Activated CD8-positive, alpha-beta T cell treated with anti-CD3 and anti-CD28 coated beads for 36 hours (primary cell): ENCODE data around the gene SLF1. TPM values are rescaled to one million over a fixed set of nuclear protein-coding genes. Genes with fewer than 3 reads are reported as not detected.
A peak's percentile ranks its signal among the peaks of the same experiment; 100 is the strongest.

Source experiments
- ATAC-seq: fragments of 200-7000 bp; cut with Tn5 transposase; one replicate; pipeline ENCODE4 v1.10.0; 2021; ENCODE audit warnings: mild to moderate bottlenecking, moderate library complexity
- CTCF ChIA-PET: fragments of 350-600 bp; sonication (Branson Sonifier 250); formaldehyde crosslinking; loops from one replicate; lab custom pipeline; 2021; ENCODE audit warnings: antibody characterized with exemption; lab: Charles Lee
- POLR2A ChIA-PET: fragments of 350-600 bp; sonication (Branson Sonifier 250); formaldehyde crosslinking; loops from one replicate; lab custom pipeline; 2021; ENCODE audit warnings: antibody characterized with exemption; lab: Charles Lee
- DNase-seq: peaks from one replicate; pipeline ENCODE4 v3.0.0-alpha.2; 2020
- H3K27ac Mint-ChIP-seq: one replicate; pipeline ENCODE4 v1.8.0; 2021; ENCODE audit warnings: mild to moderate bottlenecking, mixed read lengths
- H3K27me3 Mint-ChIP-seq: one replicate; pipeline ENCODE4 v1.8.0; 2021; ENCODE audit warnings: mixed read lengths
- H3K36me3 Mint-ChIP-seq: one replicate; pipeline ENCODE4 v1.8.0; 2021; ENCODE audit warnings: low read depth, mixed read lengths
- H3K4me1 Mint-ChIP-seq: one replicate; pipeline ENCODE4 v1.8.0; 2021; ENCODE audit warnings: low read depth, mixed read lengths
- H3K4me3 Mint-ChIP-seq: one replicate; pipeline ENCODE4 v1.8.0; 2021; ENCODE audit warnings: mild to moderate bottlenecking, moderate library complexity, mixed read lengths
- H3K9me3 Mint-ChIP-seq: one replicate; pipeline ENCODE4 v1.8.0; 2021; ENCODE audit warnings: mixed read lengths
- intact Hi-C: fragments of 100-400 bp; cut with micrococcal nuclease; formaldehyde crosslinking; loops from one replicate; pipeline ENCODE4 v1.10.0; 2022
- total RNA-seq, 2 experiments: library from RNA; stranded (reverse); gene quantifications; one replicate each; pipeline ENCODE4 v1.2.3, GENCODE V29; 2021
- TF ChIP-seq, protein P1 (sequence below): fragments of 200-600 bp; IDR thresholded peaks from one replicate; pipeline ENCODE4 v1.8.0; 2022; ENCODE audit warnings: antibody characterized with exemption, mild to moderate bottlenecking

SLF1 gene
- total RNA-seq, 2 experiments from 2014 or later: 11.5 to 14.5 TPM

GRCh38 chr5:94620256-94620655 is 1.8 kb downstream of the SLF1 start:
- intact Hi-C loops: no loop called here
- CTCF ChIA-PET: no interaction called here
- POLR2A ChIA-PET: interaction anchor here (1.2 kb wide), 1 partner anchor 8 kb away, joined by 3 read pairs; no protein-coding TSS in a partner anchor
- DNase-seq (no peak), ATAC-seq (no peak)
- TF ChIP-seq, protein P1, sequence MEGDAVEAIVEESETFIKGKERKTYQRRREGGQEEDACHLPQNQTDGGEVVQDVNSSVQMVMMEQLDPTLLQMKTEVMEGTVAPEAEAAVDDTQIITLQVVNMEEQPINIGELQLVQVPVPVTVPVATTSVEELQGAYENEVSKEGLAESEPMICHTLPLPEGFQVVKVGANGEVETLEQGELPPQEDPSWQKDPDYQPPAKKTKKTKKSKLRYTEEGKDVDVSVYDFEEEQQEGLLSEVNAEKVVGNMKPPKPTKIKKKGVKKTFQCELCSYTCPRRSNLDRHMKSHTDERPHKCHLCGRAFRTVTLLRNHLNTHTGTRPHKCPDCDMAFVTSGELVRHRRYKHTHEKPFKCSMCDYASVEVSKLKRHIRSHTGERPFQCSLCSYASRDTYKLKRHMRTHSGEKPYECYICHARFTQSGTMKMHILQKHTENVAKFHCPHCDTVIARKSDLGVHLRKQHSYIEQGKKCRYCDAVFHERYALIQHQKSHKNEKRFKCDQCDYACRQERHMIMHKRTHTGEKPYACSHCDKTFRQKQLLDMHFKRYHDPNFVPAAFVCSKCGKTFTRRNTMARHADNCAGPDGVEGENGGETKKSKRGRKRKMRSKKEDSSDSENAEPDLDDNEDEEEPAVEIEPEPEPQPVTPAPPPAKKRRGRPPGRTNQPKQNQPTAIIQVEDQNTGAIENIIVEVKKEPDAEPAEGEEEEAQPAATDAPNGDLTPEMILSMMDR: no peak
- no peak overlapping the region for H3K27ac Mint-ChIP-seq
- peak overlapping the region; percentile 81 for H3K4me3 Mint-ChIP-seq
- H3K4me1 Mint-ChIP-seq: peaks cover 35% of the 10 kb centered on the region
- H3K9me3 Mint-ChIP-seq: no peaks in the 10 kb centered on the region
- H3K27me3 Mint-ChIP-seq: no peaks in the 10 kb centered on the region
- no peaks in the 10 kb centered on the region for H3K36me3 Mint-ChIP-seq

DNA sequence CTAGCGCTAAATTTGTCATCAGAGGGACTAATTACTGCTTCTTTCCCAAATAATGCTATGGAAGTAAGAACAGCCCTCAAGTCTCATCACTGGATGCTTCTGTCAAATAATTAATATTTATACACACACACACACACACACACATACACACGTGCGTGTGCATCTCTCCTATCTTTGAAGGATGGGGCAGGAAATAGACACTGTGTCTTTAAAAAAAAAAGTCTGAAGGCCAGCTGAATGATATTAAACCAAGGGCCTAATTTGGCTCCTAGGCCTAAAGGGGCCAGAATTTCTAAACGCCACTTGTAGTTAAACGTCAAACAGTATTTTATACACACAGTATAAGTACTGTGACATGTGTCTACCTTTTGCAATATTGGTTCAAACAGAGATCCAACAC is 3.3 kb downstream of the SLF1 start:
- CTCF ChIA-PET: no interaction called here
- H3K4me1 Mint-ChIP-seq: peaks cover 36% of the 10 kb centered on the region

GRCh38 chr5:94623011-94623410 is 4.5 kb downstream of the SLF1 start:
- TF ChIP-seq, protein P1: no peak
- ChIA-PET POLR2A (no interaction called here), CTCF (interaction anchor here (1.2 kb wide), 1 partner anchor 115 kb away, joined by 3 read pairs; no protein-coding TSS in a partner anchor)
- ATAC-seq: no peak
- Mint-ChIP-seq H3K27me3 (no peaks in the 10 kb centered on the region), H3K9me3 (no peaks in the 10 kb centered on the region), H3K36me3 (no peaks in the 10 kb centered on the region), H3K27ac (no peak overlapping the region), H3K4me3 (no peak overlapping the region), H3K4me1 (peaks cover 32% of the 10 kb centered on the region)
- intact Hi-C loops: no loop called here
- DNase-seq: no peak

More for the DNA sequence above, 3.3 kb downstream of the SLF1 start:
- Mint-ChIP-seq H3K36me3 (no peaks in the 10 kb centered on the region), H3K4me3 (no peak overlapping the region), H3K9me3 (no peaks in the 10 kb centered on the region), H3K27ac (no peak overlapping the region), H3K27me3 (no peaks in the 10 kb centered on the region)
- POLR2A ChIA-PET: no interaction called here
- TF ChIP-seq, protein P1: no peak
- intact Hi-C loops: no loop called here
- DNase-seq: no peak
- ATAC-seq: no peak

GRCh38 chr5:94623877-94624276 is 5.4 kb downstream of the SLF1 start:
- TF ChIP-seq, protein P1: no peak
- H3K27ac Mint-ChIP-seq: no peak overlapping the region
- H3K4me1 Mint-ChIP-seq: peaks cover 32% of the 10 kb centered on the region
- no peaks in the 10 kb centered on the region for H3K27me3 Mint-ChIP-seq
- ChIA-PET POLR2A (no interaction called here), CTCF (interaction anchor here (1.2 kb wide), 1 partner anchor 114 kb away, joined by 3 read pairs; no protein-coding TSS in a partner anchor)
- DNase-seq (no peak), ATAC-seq (no peak)
- H3K36me3 Mint-ChIP-seq: peaks cover 2% of the 10 kb centered on the region
- H3K4me3 Mint-ChIP-seq: no peak overlapping the region
- intact Hi-C loops: no loop called here
- no peaks in the 10 kb centered on the region for H3K9me3 Mint-ChIP-seq

DNA sequence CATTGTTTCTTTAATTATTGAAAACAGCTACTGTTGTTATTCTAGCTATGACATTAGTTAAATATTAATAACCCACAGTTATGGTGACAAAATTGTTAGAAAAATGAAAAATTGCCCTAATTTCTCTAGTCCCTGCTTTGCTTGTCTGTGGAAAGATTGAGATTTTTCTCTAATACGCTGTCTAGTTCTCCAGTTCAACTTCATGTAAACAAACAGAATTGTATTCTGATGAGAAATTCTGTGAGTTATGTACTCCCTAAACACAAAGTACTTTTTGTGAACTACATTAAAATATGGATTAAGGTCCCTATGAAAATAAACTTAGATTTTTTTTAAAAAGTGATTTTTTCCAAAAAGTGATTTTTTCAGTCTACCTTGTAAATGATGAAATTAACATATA is 8.7 kb downstream of the SLF1 start:
- no peak for ATAC-seq
- ChIA-PET CTCF (no interaction called here), POLR2A (interaction anchor here (0.7 to 1.6 kb wide), 2 partner anchors 7 to 268 kb away, joined by 3 read pairs; no protein-coding TSS in a partner anchor)
- H3K36me3 Mint-ChIP-seq: peaks cover 24% of the 10 kb centered on the region
- peaks cover 15% of the 10 kb centered on the region for H3K4me1 Mint-ChIP-seq
- no peaks in the 10 kb centered on the region for H3K27me3 Mint-ChIP-seq
- no peak for DNase-seq
- intact Hi-C loops: no loop called here
- no peak overlapping the region for H3K4me3 Mint-ChIP-seq
- TF ChIP-seq, protein P1: no peak
- no peak overlapping the region for H3K27ac Mint-ChIP-seq
- no peaks in the 10 kb centered on the region for H3K9me3 Mint-ChIP-seq
